Body of pancreas (tissue), 4 donors: ENCODE data around the gene CCDC138. TPM values are rescaled to one million over a fixed set of nuclear protein-coding genes. Genes with fewer than 3 reads are reported as not detected.

Experiments used
- ATAC-seq: fragments of 150-250 bp; one replicate; pipeline ENCODE4 v1.9.1; 2016
- DNase-seq, 4 donors: peaks; one replicate each; pipeline ENCODE4 v3.0.0-alpha.2; 2019
- H3K27ac ChIP-seq, 4 donors: fragments of 200-600 bp; sonication (generic); 1 replicate in 3 of 4; 2 replicates in 1 of 4; pipeline versions ENCODE4 v1.5.1 to v1.6.1; 2016 to 2019; ENCODE audit warnings: mild to moderate bottlenecking in 1 of 4, mixed read lengths in 1 of 4, moderate library complexity in 1 of 4
- H3K27me3 ChIP-seq, 2 donors: fragments of 200-600 bp; sonication (generic); one replicate each; pipeline ENCODE4 v1.6.0; 2016; ENCODE audit warnings: mild to moderate bottlenecking in 1 of 2
- H3K36me3 ChIP-seq, 2 donors: fragments of 200-600 bp; sonication (generic); replicated peaks in 1 of 2; 2 replicates each; pipeline ENCODE4 v1.5.1; 2016; ENCODE audit warnings: low read depth in 2 of 2; ENCODE audit not compliant: insufficient read depth in 1 of 2
- H3K4me1 ChIP-seq: fragments of 200-600 bp; sonication (generic); one replicate; pipeline ENCODE4 v1.6.0; 2016
- H3K4me3 ChIP-seq, 2 donors: fragments of 200-600 bp; sonication (generic); 1 replicate in 1 of 2; 2 replicates in 1 of 2; pipeline ENCODE4 v1.5.1; 2016 to 2019
- H3K9me3 ChIP-seq, 3 donors: fragments of 200-600 bp; sonication (generic); 1 replicate in 2 of 3; 2 replicates in 1 of 3; pipeline ENCODE4 v1.5.1; 2016
- POLR2A ChIP-seq, 3 donors: fragments of 450-650 bp; IDR thresholded peaks; one replicate each; pipeline ENCODE4 v1.6.1; 2016; ENCODE audit warnings: antibody characterized with exemption in 3 of 3, mild to moderate bottlenecking in 2 of 3
- WGBS, 2 donors: methylation state at CpG; one replicate each; pipeline ENCODE4 v1.1.5; 2017; 5-methylcytosine and 5-hydroxymethylcytosine counted together
- intact Hi-C: fragments of 100-400 bp; cut with DNase I; formaldehyde crosslinking; loops from one replicate; pipeline ENCODE4 v1.15.1; 2023
- total RNA-seq, 2 donors: library from RNA; depleted of rRNA; stranded (reverse); fragments of >200 nt; gene quantifications; one replicate each; pipeline ENCODE4 v1.1.0, GENCODE V29; 2016
- TF ChIP-seq, protein P1 (sequence below), 7 experiments: fragments of 450-650 bp in 4 of 7; fragments of 200-600 bp in 3 of 7; sonication (generic) in 3 of 7; IDR thresholded peaks; one replicate each; pipeline ENCODE4 v1.5.1; 2016 to 2019; ENCODE audit warnings: antibody characterized with exemption in 7 of 7

CCDC138 gene
- total RNA-seq, 2 donors from 2014 or later: 3.1 to 9.6 TPM

DNA sequence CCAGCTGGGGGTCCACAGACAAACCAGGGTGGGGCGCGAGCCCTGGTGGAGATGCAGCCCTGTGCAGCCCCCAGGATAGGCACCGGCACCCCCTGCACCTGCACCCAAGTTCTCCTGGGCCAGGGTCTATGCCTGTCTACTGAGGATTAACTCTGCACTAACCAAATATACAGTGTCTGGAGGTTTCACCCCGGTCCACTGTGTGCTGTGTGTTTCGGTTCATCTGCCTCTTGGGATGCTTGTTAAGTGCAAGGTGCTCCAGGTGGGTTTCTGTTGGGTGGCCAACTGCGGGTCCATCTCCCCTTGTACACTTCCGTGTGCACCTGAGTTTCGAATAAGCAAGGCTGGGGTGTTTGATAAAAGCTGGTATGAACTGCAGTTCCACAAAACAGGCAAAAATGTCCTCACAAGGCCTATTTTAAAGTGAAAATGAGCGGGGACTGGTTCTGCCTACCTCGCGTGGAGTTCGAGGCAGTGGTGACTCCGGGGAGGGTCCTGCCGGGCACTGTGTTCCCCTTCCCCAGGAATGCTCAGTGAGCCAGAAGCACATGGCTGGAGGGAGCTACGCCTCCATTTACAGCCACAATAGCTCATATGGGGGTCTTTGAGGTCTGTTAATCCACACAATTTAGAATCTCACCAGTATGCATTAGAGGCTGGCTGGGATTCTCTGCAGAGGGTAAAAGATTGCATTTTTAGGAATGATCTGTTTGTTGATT is 131.7 kb downstream of the CCDC138 start:
- no peaks in the 10 kb centered on the region for H3K36me3 ChIP-seq
- 72 to 81% methylated on average over 6 to 14 of the region's 15 CpGs for WGBS, 2 donors
- intact Hi-C loops: no loop called here
- no peaks in the 10 kb centered on the region for H3K9me3 ChIP-seq
- no peak overlapping the region for H3K4me3 ChIP-seq
- TF ChIP-seq POLR2A (IDR thresholded peaks at IDR 0.05): no peak
- TF ChIP-seq, protein P1, sequence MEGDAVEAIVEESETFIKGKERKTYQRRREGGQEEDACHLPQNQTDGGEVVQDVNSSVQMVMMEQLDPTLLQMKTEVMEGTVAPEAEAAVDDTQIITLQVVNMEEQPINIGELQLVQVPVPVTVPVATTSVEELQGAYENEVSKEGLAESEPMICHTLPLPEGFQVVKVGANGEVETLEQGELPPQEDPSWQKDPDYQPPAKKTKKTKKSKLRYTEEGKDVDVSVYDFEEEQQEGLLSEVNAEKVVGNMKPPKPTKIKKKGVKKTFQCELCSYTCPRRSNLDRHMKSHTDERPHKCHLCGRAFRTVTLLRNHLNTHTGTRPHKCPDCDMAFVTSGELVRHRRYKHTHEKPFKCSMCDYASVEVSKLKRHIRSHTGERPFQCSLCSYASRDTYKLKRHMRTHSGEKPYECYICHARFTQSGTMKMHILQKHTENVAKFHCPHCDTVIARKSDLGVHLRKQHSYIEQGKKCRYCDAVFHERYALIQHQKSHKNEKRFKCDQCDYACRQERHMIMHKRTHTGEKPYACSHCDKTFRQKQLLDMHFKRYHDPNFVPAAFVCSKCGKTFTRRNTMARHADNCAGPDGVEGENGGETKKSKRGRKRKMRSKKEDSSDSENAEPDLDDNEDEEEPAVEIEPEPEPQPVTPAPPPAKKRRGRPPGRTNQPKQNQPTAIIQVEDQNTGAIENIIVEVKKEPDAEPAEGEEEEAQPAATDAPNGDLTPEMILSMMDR (IDR thresholded peaks at IDR 0.05): no peak
- H3K4me1 ChIP-seq: no peaks in the 10 kb centered on the region
- H3K27ac ChIP-seq: no peak overlapping the region
- DNase-seq (no peak), ATAC-seq (no peak)
- no peaks in the 10 kb centered on the region for H3K27me3 ChIP-seq

DNA sequence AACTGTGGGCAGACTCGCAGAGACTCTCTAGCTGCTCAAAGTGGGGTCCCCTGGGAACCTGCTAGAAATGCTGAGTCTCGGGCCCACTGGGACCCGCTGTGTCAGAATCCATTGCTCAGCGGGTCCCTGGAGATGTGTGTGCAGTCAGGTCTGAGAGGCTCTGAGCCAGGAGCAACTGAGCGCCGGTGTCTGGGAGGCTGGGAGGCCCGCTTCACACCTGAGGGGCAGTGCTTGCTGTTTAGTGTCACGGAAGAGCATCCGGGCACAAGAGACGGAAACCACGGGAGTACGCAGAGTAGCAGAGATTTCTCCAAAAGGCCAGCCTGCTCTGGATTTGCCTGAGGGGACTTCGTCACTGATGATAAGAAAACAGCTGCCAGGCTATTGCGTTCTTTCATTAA is 132.4 kb downstream of the CCDC138 start:
- DNase-seq: no peak
- H3K27me3 ChIP-seq: no peaks in the 10 kb centered on the region
- H3K9me3 ChIP-seq: no peaks in the 10 kb centered on the region
- H3K4me1 ChIP-seq: no peaks in the 10 kb centered on the region
- H3K27ac ChIP-seq: no peak overlapping the region
- TF ChIP-seq POLR2A (IDR thresholded peaks at IDR 0.05): no peak
- TF ChIP-seq, protein P1 (IDR thresholded peaks at IDR 0.05): no peak
- H3K36me3 ChIP-seq: no peaks in the 10 kb centered on the region
- intact Hi-C loops: no loop called here
- ATAC-seq: no peak
- WGBS, 2 donors: 79 to 87% methylated on average over 13 to 14 of the region's 14 CpGs
- no peak overlapping the region for H3K4me3 ChIP-seq

DNA sequence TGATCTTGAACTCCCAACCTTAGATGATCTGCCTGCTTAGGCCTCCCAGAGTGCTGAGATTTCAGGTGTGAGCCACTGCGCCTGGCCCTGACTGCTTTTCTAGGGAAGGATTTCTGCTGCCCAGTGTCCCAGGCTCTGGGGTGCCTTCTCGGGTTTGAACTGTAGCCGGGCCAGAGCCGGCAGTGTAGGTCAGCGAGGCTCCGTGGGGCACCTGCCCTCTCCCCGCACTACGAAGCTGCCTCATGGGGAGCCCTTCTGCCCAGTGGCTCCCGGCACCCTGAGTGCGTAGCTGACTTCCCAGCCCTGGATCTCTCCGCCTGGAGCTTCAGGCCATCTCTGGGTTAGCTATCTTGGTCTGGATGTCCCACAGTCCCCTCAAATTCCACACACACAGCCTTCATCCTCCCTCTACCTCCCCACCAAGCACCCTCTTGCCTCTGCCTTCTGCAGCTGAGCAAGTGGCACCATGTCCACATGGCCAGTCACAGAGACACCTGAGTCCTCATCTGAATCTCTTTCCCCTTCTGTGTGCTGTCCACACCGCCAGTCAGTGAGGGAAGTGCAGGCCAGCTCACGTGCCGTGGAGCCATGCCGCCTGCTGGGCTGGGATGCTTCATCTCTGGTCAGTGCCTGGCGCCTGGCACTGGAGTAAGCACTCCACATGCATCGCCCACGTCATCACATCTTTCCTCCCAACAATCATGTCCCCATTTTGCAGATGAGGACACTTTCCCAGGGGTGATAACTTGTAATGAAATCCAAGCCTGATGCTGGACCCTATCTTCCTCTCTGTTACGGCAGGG is 133.2 kb downstream of the CCDC138 start:
- H3K4me3 ChIP-seq: no peak overlapping the region
- no peak overlapping the region for H3K27ac ChIP-seq
- ATAC-seq (no peak), DNase-seq (no peak)
- 80 to 84% methylated on average over 18 to 19 of the region's 19 CpGs for WGBS, 2 donors
- TF ChIP-seq, protein P1 (IDR thresholded peaks at IDR 0.05): no peak
- no peak for TF ChIP-seq POLR2A (IDR thresholded peaks at IDR 0.05)
- intact Hi-C loops: no loop called here
- no peaks in the 10 kb centered on the region for H3K27me3 ChIP-seq
- no peaks in the 10 kb centered on the region for H3K9me3 ChIP-seq
- no peaks in the 10 kb centered on the region for H3K36me3 ChIP-seq
- H3K4me1 ChIP-seq: no peaks in the 10 kb centered on the region

DNA sequence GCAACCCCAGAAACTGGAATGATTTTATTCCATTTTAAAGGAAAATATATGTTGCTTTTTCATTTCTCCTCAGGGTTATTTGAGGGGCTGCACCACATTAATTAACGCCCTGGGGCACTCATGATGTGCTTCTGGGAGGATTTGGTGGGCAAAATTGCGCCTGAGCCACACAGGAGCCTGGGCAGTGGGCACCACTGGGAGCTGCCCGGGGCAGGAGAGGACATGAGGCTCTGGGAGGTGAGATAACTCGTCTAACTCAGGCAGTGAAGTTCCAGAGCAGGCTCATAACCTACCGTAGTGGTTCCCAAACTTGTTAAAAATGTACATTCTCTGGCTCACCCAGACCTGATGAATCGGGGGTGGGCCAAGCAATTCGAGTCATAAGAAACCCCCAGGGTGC is 134.1 kb downstream of the CCDC138 start:
- intact Hi-C loops: no loop called here
- ATAC-seq: no peak

More for the DNA sequence above, 134.1 kb downstream of the CCDC138 start:
- TF ChIP-seq, protein P1 (IDR thresholded peaks at IDR 0.05): no peak
- no peak for TF ChIP-seq POLR2A (IDR thresholded peaks at IDR 0.05)
- Histone ChIP-seq H3K9me3 (no peaks in the 10 kb centered on the region), H3K27me3 (no peaks in the 10 kb centered on the region), H3K4me3 (no peak overlapping the region), H3K4me1 (no peaks in the 10 kb centered on the region), H3K27ac (no peak overlapping the region), H3K36me3 (no peaks in the 10 kb centered on the region)
- DNase-seq: no peak
- 48 to 52% methylated on average over 5 to 7 of the region's 7 CpGs for WGBS, 2 donors
